MCF 10A (cell line): ENCODE measurements around the gene MYO9A. TPM values are rescaled to one million over a fixed set of nuclear protein-coding genes. Genes with fewer than 3 reads are reported as not detected.

Experiments used
- BruUV-seq: library from RNA; stranded (reverse); fragments of 400-500 nt; replicated peaks from 2 replicates; lab custom pipeline; 2021; lab: Mats Ljungman, UMichigan
- CTCF ChIA-PET: fragments of 300-600 bp; sonication (Branson Sonifier 250); formaldehyde crosslinking; extraction: SDS; loops from one replicate; lab custom pipeline; 2021; ENCODE audit warnings: antibody characterized with exemption, inconsistent platforms; lab: Yijun Ruan, JAX
- POLR2A ChIA-PET: fragments of 300-600, 350-650 bp; sonication (Branson Sonifier 250); formaldehyde crosslinking; extraction: SDS; loops from one replicate; lab custom pipeline; 2020; ENCODE audit warnings: antibody characterized with exemption, inconsistent platforms; lab: Yijun Ruan, JAX
- DNase-seq: peaks from one replicate; pipeline ENCODE4 v3.0.0-alpha.2; 2018; ENCODE audit not compliant: unreplicated experiment
- H3K27ac Mint-ChIP-seq: one replicate; pipeline ENCODE4 v1.8.0; 2022; ENCODE audit warnings: mild to moderate bottlenecking, low read depth, mixed read lengths; ENCODE audit not compliant: unreplicated experiment
- H3K27me3 Mint-ChIP-seq: one replicate; pipeline ENCODE4 v1.8.0; 2022; ENCODE audit warnings: mixed read lengths; ENCODE audit not compliant: insufficient read depth, unreplicated experiment
- H3K36me3 Mint-ChIP-seq: one replicate; pipeline ENCODE4 v1.8.0; 2022; ENCODE audit warnings: mild to moderate bottlenecking, moderate library complexity, mixed read lengths; ENCODE audit not compliant: insufficient read depth, unreplicated experiment
- H3K4me1 Mint-ChIP-seq: one replicate; pipeline ENCODE4 v1.8.0; 2022; ENCODE audit warnings: mixed read lengths; ENCODE audit not compliant: insufficient read depth, unreplicated experiment
- H3K4me3 Mint-ChIP-seq: one replicate; pipeline ENCODE4 v1.8.0; 2022; ENCODE audit warnings: mild to moderate bottlenecking, moderate library complexity, mixed read lengths; ENCODE audit not compliant: unreplicated experiment
- H3K9me3 Mint-ChIP-seq: one replicate; pipeline ENCODE4 v1.8.0; 2022; ENCODE audit warnings: mixed read lengths; ENCODE audit not compliant: unreplicated experiment
- CTCF ChIP-seq: fragments of 200-600 bp; IDR thresholded peaks from one replicate; pipeline ENCODE4 v1.8.0; 2022; ENCODE audit warnings: antibody characterized with exemption, mild to moderate bottlenecking; ENCODE audit not compliant: unreplicated experiment
- intact Hi-C: fragments of 100-400 bp; cut with micrococcal nuclease; formaldehyde crosslinking; loops from 2 replicates; pipeline ENCODE4 v1.14.1; 2022
- total RNA-seq: library from RNA; stranded (reverse); gene quantifications from 2 replicates; pipeline ENCODE4 v1.2.3, GENCODE V29; 2022

The MYO9A gene
- total RNA-seq, 1 experiment from 2014 or later = 40.8 TPM

GRCh38 chr15:71812966-71813722 is 304.8 kb downstream of the MYO9A start:
- Mint-ChIP-seq H3K27me3 (no peaks in the 10 kb centered on the region), H3K9me3 (no peaks in the 10 kb centered on the region), H3K36me3 (peaks cover 2% of the 10 kb centered on the region), H3K27ac (no peak overlapping the region), H3K4me3 (no peak overlapping the region), H3K4me1 (no peaks in the 10 kb centered on the region)
- TF ChIP-seq CTCF = no peak
- ChIA-PET CTCF (interaction anchor here (0.9 kb wide), 1 partner anchor 12 kb away, joined by 4 read pairs; no protein-coding TSS in a partner anchor), POLR2A (no interaction called here)
- intact Hi-C loops = no loop called here
- no peak for DNase-seq
- BruUV-seq = no TSS peak

DNA sequence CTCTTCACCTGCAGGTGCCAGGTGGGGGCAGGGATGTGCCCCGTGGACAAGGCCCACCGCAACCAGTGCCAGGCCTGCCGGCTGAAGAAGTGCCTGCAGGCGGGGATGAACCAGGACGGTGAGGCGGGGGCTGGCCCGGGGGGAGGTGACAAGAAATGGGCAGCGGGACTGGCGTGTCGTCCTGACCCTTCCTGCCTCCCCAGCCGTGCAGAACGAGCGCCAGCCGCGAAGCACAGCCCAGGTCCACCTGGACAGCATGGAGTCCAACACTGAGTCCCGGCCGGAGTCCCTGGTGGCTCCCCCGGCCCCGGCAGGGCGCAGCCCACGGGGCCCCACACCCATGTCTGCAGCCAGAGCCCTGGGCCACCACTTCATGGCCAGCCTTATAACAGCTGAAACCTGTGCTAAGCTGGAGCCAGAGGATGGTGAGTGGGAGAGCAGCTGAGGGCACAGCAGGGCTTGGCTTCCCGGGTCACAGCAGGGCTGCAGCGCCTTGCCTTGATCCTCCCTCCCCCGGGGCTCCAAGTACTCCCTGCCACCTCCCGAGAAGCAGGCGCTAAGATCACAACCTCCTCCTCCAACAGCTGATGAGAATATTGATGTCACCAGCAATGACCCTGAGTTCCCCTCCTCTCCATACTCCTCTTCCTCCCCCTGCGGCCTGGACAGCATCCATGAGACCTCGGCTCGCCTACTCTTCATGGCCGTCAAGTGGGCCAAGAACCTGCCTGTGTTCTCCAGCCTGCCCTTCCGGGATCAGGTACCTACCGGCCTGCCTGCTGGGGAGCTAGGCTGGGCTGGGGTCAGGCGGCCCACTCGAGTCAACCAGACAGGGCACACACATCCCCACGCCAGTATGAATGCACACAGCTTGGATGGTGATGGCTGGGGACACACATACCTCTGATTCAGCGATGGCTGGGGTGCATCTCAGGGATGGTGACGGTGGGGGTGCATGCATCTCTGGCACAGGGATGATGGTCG is 305.9 kb downstream of the MYO9A start:
- Mint-ChIP-seq H3K4me3 (no peak overlapping the region), H3K27ac (no peak overlapping the region), H3K36me3 (no peaks in the 10 kb centered on the region), H3K9me3 (no peaks in the 10 kb centered on the region), H3K4me1 (no peaks in the 10 kb centered on the region), H3K27me3 (no peaks in the 10 kb centered on the region)
- no peak for TF ChIP-seq CTCF
- DNase-seq = no peak
- ChIA-PET POLR2A (no interaction called here), CTCF (interaction anchor here (0.9 kb wide), 1 partner anchor 11 kb away, joined by 4 read pairs; no protein-coding TSS in a partner anchor)
- intact Hi-C loops = no loop called here
- no TSS peak for BruUV-seq

- Mint-ChIP-seq H3K27ac (no peak overlapping the region), H3K36me3 (no peaks in the 10 kb centered on the region), H3K9me3 (no peaks in the 10 kb centered on the region), H3K4me1 (no peaks in the 10 kb centered on the region), H3K27me3 (no peaks in the 10 kb centered on the region), H3K4me3 (no peak overlapping the region)
- CTCF ChIA-PET = interaction anchor here (2.2 kb wide), 1 partner anchor 10 kb away, joined by 14 read pairs; no protein-coding TSS in a partner anchor
- intact Hi-C loops = no loop called here
- POLR2A ChIA-PET = no interaction called here
- TF ChIP-seq CTCF = no peak
- BruUV-seq = no TSS peak
- no peak for DNase-seq
These were observed 306.8 kb downstream of the MYO9A start for GRCh38 chr15:71811036-71811736.
